Measurements from ENCODE around the gene TTBK1.

- TF ChIP-seq, protein P1, sequence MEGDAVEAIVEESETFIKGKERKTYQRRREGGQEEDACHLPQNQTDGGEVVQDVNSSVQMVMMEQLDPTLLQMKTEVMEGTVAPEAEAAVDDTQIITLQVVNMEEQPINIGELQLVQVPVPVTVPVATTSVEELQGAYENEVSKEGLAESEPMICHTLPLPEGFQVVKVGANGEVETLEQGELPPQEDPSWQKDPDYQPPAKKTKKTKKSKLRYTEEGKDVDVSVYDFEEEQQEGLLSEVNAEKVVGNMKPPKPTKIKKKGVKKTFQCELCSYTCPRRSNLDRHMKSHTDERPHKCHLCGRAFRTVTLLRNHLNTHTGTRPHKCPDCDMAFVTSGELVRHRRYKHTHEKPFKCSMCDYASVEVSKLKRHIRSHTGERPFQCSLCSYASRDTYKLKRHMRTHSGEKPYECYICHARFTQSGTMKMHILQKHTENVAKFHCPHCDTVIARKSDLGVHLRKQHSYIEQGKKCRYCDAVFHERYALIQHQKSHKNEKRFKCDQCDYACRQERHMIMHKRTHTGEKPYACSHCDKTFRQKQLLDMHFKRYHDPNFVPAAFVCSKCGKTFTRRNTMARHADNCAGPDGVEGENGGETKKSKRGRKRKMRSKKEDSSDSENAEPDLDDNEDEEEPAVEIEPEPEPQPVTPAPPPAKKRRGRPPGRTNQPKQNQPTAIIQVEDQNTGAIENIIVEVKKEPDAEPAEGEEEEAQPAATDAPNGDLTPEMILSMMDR (IDR thresholded peaks at IDR 0.05 in 8 of 11, conservative IDR thresholded peaks at IDR 0.05 in 3 of 11): no peak
- no peak for TF ChIP-seq POLR2A (IDR thresholded peaks at IDR 0.05)
- no peak for TF ChIP-seq POLR2AphosphoS5 (IDR thresholded peaks at IDR 0.05)
Observed at GRCh38 chr6:43255408-43256054, 12.2 kb downstream of the TTBK1 start.
